Smooth muscle cell (in vitro differentiated cells): Measurements from ENCODE around the gene CREB3L1. TPM values are rescaled to one million over a fixed set of nuclear protein-coding genes. Genes with fewer than 3 reads are reported as not detected.
"Not testable (repeated sequence)": the region's sequence is repeated elsewhere in the genome, so short reads cannot be mapped to it uniquely, and the experiment has no call there.

Experiments
- DNase-seq: peaks from one replicate; lab custom pipeline; 2025; ENCODE audit not compliant: unreplicated experiment; lab: John Stamatoyannopoulos, UW
- H2AFZ ChIP-seq: fragments of 200-600 bp; sonication (generic); 2 replicates; pipeline ENCODE4 v1.6.0; 2016; ENCODE audit warnings: antibody characterized with exemption, low read depth, mild to moderate bottlenecking
- H3F3A ChIP-seq: fragments of 200-600 bp; sonication (generic); 2 replicates; pipeline ENCODE4 v1.6.0; 2017; ENCODE audit warnings: antibody characterized with exemption, low read depth
- H3K27ac ChIP-seq: fragments of 200-600 bp; sonication (generic); 2 replicates; pipeline ENCODE4 v1.5.1; 2016; ENCODE audit warnings: low read depth, mild to moderate bottlenecking
- H3K27me3 ChIP-seq: fragments of 200-600 bp; sonication (generic); 2 replicates; pipeline ENCODE4 v1.6.1; 2016; ENCODE audit warnings: low read depth, mild to moderate bottlenecking
- H3K36me3 ChIP-seq: fragments of 200-600 bp; sonication (generic); 2 replicates; pipeline ENCODE4 v1.5.1; 2016; ENCODE audit warnings: low read depth
- H3K4me1 ChIP-seq: fragments of 200-600 bp; sonication (generic); 2 replicates; pipeline ENCODE4 v1.5.1; 2016; ENCODE audit warnings: low read depth
- H3K4me2 ChIP-seq: fragments of 200-600 bp; sonication (generic); 2 replicates; pipeline ENCODE4 v1.6.0; 2016; ENCODE audit warnings: mild to moderate bottlenecking
- H3K4me3 ChIP-seq: fragments of 200-600 bp; sonication (generic); 2 replicates; pipeline ENCODE4 v1.5.1; 2016; ENCODE audit warnings: mild to moderate bottlenecking
- H3K79me2 ChIP-seq: fragments of 200-600 bp; sonication (generic); 2 replicates; pipeline ENCODE4 v1.6.0; 2016; ENCODE audit warnings: low read depth, mild to moderate bottlenecking
- H3K9ac ChIP-seq: fragments of 200-600 bp; sonication (generic); 2 replicates; pipeline ENCODE4 v1.6.0; 2016; ENCODE audit warnings: low read depth
- H3K9me3 ChIP-seq: fragments of 200-600 bp; sonication (generic); replicated peaks from 2 replicates; pipeline ENCODE4 v1.5.1; 2016; ENCODE audit warnings: low read depth
- H4K20me1 ChIP-seq: fragments of 200-600 bp; sonication (generic); 2 replicates; pipeline ENCODE4 v1.6.0; 2016; ENCODE audit warnings: low read depth
- WGBS: methylation state at CpG from one replicate; pipeline ENCODE4 v1.1.7; 2016; ENCODE audit warnings: low lambda C conversion rate; 5-methylcytosine and 5-hydroxymethylcytosine counted together
- polyA plus RNA-seq: library from polyadenylated mRNA; unstranded; fragments of >200 nt; fragmentation: Nextera tagmentation; extraction: Ambion mirVana; gene quantifications from 2 replicates; pipeline ENCODE4 v1.2.1, GENCODE V29; 2016
- total RNA-seq: library from RNA; depleted of rRNA; stranded (reverse); fragments of >200 nt; gene quantifications from 2 replicates; pipeline ENCODE4 v1.2.3, GENCODE V29; 2014
- TF ChIP-seq, protein P1 (sequence below): fragments of 200-600 bp; sonication (generic); IDR thresholded peaks from 2 replicates; pipeline ENCODE4 v1.5.1; 2017; ENCODE audit warnings: borderline replicate concordance, mild to moderate bottlenecking, antibody characterized with exemption; ENCODE audit not compliant: insufficient read depth, poor library complexity, severe bottlenecking

CREB3L1 gene
- total and polyA plus RNA-seq, 2 experiments from 2014 or later = 63.3 to 437 TPM

DNA sequence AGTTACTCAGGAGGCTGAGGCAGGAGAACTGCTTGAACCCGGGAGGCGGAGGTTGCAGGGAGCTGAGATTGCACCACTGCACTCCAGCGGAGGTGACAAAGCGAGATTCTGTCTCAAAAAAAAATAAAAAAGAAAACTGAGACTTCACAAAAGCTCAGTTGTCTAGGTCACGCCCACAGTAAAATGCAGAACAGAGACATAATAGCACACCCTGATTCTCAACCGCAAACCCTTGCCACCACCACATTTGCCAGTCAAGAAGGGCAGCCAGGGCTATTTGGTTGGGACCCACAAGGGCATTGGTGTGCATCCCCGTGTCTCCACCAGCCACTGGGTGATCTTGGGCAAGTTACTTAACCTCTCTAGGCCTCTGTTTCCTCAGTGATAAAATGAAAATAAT, 25.4 kb downstream of the CREB3L1 start:
- DNase-seq = no peak
- Histone ChIP-seq H3K27me3 (no peaks in the 10 kb centered on the region), H3K4me1 (peaks cover 5% of the 10 kb centered on the region), H3K79me2 (peaks cover 75% of the 10 kb centered on the region), H2AFZ (no peak overlapping the region), H3F3A (peaks cover 16% of the 10 kb centered on the region), H3K4me2 (no peak overlapping the region), H3K9me3 (no peaks in the 10 kb centered on the region), H3K27ac (peak overlapping the region; percentile 26), H3K9ac (no peak overlapping the region), H3K4me3 (no peak overlapping the region), H3K36me3 (no peaks in the 10 kb centered on the region), H4K20me1 (peaks cover 86% of the 10 kb centered on the region)
- TF ChIP-seq, protein P1, sequence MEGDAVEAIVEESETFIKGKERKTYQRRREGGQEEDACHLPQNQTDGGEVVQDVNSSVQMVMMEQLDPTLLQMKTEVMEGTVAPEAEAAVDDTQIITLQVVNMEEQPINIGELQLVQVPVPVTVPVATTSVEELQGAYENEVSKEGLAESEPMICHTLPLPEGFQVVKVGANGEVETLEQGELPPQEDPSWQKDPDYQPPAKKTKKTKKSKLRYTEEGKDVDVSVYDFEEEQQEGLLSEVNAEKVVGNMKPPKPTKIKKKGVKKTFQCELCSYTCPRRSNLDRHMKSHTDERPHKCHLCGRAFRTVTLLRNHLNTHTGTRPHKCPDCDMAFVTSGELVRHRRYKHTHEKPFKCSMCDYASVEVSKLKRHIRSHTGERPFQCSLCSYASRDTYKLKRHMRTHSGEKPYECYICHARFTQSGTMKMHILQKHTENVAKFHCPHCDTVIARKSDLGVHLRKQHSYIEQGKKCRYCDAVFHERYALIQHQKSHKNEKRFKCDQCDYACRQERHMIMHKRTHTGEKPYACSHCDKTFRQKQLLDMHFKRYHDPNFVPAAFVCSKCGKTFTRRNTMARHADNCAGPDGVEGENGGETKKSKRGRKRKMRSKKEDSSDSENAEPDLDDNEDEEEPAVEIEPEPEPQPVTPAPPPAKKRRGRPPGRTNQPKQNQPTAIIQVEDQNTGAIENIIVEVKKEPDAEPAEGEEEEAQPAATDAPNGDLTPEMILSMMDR = no peak
- 98% methylated on average over 7 of the region's 7 CpGs for WGBS

- not testable (repeated sequence) for H3K4me2 ChIP-seq, H3K36me3 ChIP-seq, H2AFZ ChIP-seq, H3K9ac ChIP-seq, H3K27me3 ChIP-seq, H3K9me3 ChIP-seq, H3F3A ChIP-seq, H3K4me1 ChIP-seq, DNase-seq, H3K4me3 ChIP-seq
- H4K20me1 ChIP-seq = peaks cover 87% of the 10 kb centered on the region
- peak overlapping the region; percentile 35 for H3K27ac ChIP-seq
- WGBS = 94% methylated on average over 12 of the region's 12 CpGs
- H3K79me2 ChIP-seq = peaks cover 79% of the 10 kb centered on the region
These were observed 26.6 kb downstream of the CREB3L1 start for GRCh38 chr11:46304036-46304435.

GRCh38 chr11:46304605-46305179, 27.2 kb downstream of the CREB3L1 start:
- 95% methylated on average over 10 of the region's 10 CpGs for WGBS
- H3K4me1 ChIP-seq = peaks cover 9% of the 10 kb centered on the region
- no peaks in the 10 kb centered on the region for H3K27me3 ChIP-seq
- H3K9me3 ChIP-seq = no peaks in the 10 kb centered on the region
- peak overlapping the region; percentile 35 for H3K27ac ChIP-seq
- no peak overlapping the region for H3K4me2 ChIP-seq
- H3K79me2 ChIP-seq = peaks cover 79% of the 10 kb centered on the region
- H4K20me1 ChIP-seq = peaks cover 85% of the 10 kb centered on the region
- TF ChIP-seq, protein P1 = no peak
- no peak overlapping the region for H3K9ac ChIP-seq
- H2AFZ ChIP-seq = no peak overlapping the region
- peaks cover 7% of the 10 kb centered on the region for H3F3A ChIP-seq
- H3K4me3 ChIP-seq = no peak overlapping the region
- H3K36me3 ChIP-seq = no peaks in the 10 kb centered on the region
- DNase-seq = no peak

GRCh38 chr11:46305295-46305694, 27.8 kb downstream of the CREB3L1 start:
- Histone ChIP-seq H3F3A (peaks cover 2% of the 10 kb centered on the region), H3K27ac (no peak overlapping the region), H3K9me3 (no peaks in the 10 kb centered on the region), H3K79me2 (peaks cover 73% of the 10 kb centered on the region), H3K9ac (no peak overlapping the region), H3K4me1 (peaks cover 9% of the 10 kb centered on the region), H3K4me2 (no peak overlapping the region), H3K27me3 (no peaks in the 10 kb centered on the region), H3K36me3 (no peaks in the 10 kb centered on the region), H3K4me3 (no peak overlapping the region), H2AFZ (no peak overlapping the region), H4K20me1 (peaks cover 85% of the 10 kb centered on the region)
- DNase-seq = no peak
- TF ChIP-seq, protein P1 = no peak
- 76% methylated on average over 4 of the region's 6 CpGs for WGBS
